ENCODE data around the gene DRAM1. TPM values are rescaled to one million over a fixed set of nuclear protein-coding genes. Genes with fewer than 3 reads are reported as not detected.
"Not testable (repeated sequence)": the region's sequence is repeated elsewhere in the genome, so short reads cannot be mapped to it uniquely, and the experiment has no call there.

The DRAM1 gene
- total RNA-seq, 4 donors from 2014 or later = 10.0 to 24.9 (median 17.8) TPM

- intact Hi-C loops (cut with DNase I) = no loop called here
- H3K9me3 ChIP-seq = no peaks in the 10 kb centered on the region
- no peak for TF ChIP-seq EP300 (IDR thresholded peaks at IDR 0.05)
- no peak for TF ChIP-seq POLR2AphosphoS5 (IDR thresholded peaks at IDR 0.05)
- peaks cover 0 to 14% (median 10%) of the 10 kb centered on the region in 4 donors for H3K4me1 ChIP-seq
- no peak for DNase-seq (ENCODE audit: extremely low spot score)
- H3K27ac ChIP-seq (replicated peaks in 1 of 4) = no peak overlapping the region
- H3K4me3 ChIP-seq = no peak overlapping the region
- H3K36me3 ChIP-seq = peaks cover 0 to 20% (median 2%) of the 10 kb centered on the region in 4 donors
- H3K27me3 ChIP-seq = no peaks in the 10 kb centered on the region
- 70% methylated on average over 5 of the region's 5 CpGs for WGBS
These were observed 38.5 kb downstream of the DRAM1 start for GRCh38 chr12:101915841-101916240.

DNA sequence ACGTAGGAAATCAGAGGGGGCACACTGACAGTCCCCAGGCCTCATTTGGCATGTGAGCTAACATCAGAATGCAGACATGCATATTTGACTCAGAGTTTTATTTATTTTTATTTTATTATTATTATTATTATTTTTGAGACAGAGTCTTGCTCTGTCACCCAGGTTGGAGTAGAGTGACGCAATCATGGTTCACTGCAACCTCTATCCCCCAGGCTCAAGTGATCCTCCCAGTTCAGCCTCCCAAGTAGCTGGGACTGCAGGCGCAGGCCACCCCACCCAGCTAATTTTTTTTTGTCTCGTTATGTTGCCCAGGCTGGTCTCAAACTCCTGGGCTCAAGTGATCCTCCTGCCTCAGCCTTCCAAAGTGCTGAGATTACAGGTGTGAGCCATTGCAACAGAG is 41.4 kb downstream of the DRAM1 start:
- WGBS = 93% methylated on average over 4 of the region's 4 CpGs
- H3K27ac ChIP-seq (replicated peaks in 1 of 4); intact Hi-C loops (cut with DNase I); H3K4me3 ChIP-seq; DNase-seq (ENCODE audit: extremely low spot score); H3K27me3 ChIP-seq; H3K9me3 ChIP-seq: not testable (repeated sequence)
- Histone ChIP-seq H3K36me3 (peaks cover 0 to 43% (median 0%) of the 10 kb centered on the region in 4 donors), H3K4me1 (peaks cover 0 to 14% (median 10%) of the 10 kb centered on the region in 4 donors)

- Histone ChIP-seq H3K36me3 (peaks cover 0 to 38% (median 0%) of the 10 kb centered on the region in 4 donors), H3K9me3 (no peaks in the 10 kb centered on the region), H3K27ac (replicated peaks in 1 of 4) (no peak overlapping the region), H3K4me3 (no peak overlapping the region), H3K27me3 (no peaks in the 10 kb centered on the region), H3K4me1 (peaks cover 0 to 14% (median 10%) of the 10 kb centered on the region in 4 donors)
- no peak for TF ChIP-seq CTCF (IDR thresholded peaks at IDR 0.05)
- TF ChIP-seq POLR2A (IDR thresholded peaks at IDR 0.05; ENCODE audit: low read depth) = no peak
- no peak for TF ChIP-seq EP300 (IDR thresholded peaks at IDR 0.05)
- TF ChIP-seq POLR2AphosphoS5 (IDR thresholded peaks at IDR 0.05) = no peak
- intact Hi-C loops (cut with DNase I) = no loop called here
- no peak for DNase-seq (ENCODE audit: extremely low spot score)
- 89% methylated on average over 3 of the region's 3 CpGs for WGBS
These were observed 42.1 kb downstream of the DRAM1 start for GRCh38 chr12:101919447-101919846.

DNA sequence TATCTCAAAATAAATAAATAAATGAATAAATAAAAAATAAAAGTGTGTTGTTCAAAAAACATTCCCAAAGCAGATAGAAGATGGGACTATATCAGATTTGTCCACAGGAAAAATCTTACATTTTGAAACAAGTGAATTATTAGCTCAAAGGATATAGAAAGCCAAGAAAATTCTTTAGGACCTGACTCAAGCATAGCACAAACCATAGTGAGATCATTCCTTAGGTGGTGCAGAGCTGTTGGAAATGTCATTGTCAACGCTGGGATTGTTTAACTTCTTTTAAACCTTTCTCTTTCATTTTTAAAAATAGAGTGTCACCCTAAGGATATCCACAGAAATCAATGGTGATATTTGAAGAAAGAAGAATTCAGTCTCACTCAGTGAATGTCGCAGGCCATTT is 43.5 kb downstream of the DRAM1 start:
- Histone ChIP-seq H3K36me3 (peaks cover 0 to 35% (median 0%) of the 10 kb centered on the region in 4 donors), H3K27me3 (no peaks in the 10 kb centered on the region), H3K4me3 (no peak overlapping the region), H3K9me3 (no peaks in the 10 kb centered on the region), H3K27ac (replicated peaks in 1 of 4) (no peak overlapping the region), H3K4me1 (peaks cover 3 to 14% (median 10%) of the 10 kb centered on the region in 4 donors)
- intact Hi-C loops (cut with DNase I) = no loop called here
- DNase-seq (ENCODE audit: extremely low spot score) = no peak
- TF ChIP-seq EP300 (IDR thresholded peaks at IDR 0.05) = no peak
- no peak for TF ChIP-seq CTCF (IDR thresholded peaks at IDR 0.05)
- TF ChIP-seq POLR2AphosphoS5 (IDR thresholded peaks at IDR 0.05) = no peak
- no peak for TF ChIP-seq POLR2A (IDR thresholded peaks at IDR 0.05; ENCODE audit: low read depth)
- 87% methylated on average over 2 of the region's 2 CpGs for WGBS

GRCh38 chr12:101923045-101923718 is 45.8 kb downstream of the DRAM1 start:
- no peak for TF ChIP-seq POLR2AphosphoS5 (IDR thresholded peaks at IDR 0.05)
- no peak for TF ChIP-seq EP300 (IDR thresholded peaks at IDR 0.05)
- no peak for TF ChIP-seq POLR2A (IDR thresholded peaks at IDR 0.05; ENCODE audit: low read depth)
- no peak for TF ChIP-seq CTCF (IDR thresholded peaks at IDR 0.05)
- no peak overlapping the region for H3K4me3 ChIP-seq
- H3K27me3 ChIP-seq = no peaks in the 10 kb centered on the region
- peaks cover 0 to 35% (median 0%) of the 10 kb centered on the region in 4 donors for H3K36me3 ChIP-seq
- intact Hi-C loops (cut with DNase I) = no loop called here
- no peaks in the 10 kb centered on the region for H3K9me3 ChIP-seq
- 90% methylated on average over 8 of the region's 8 CpGs for WGBS
- H3K4me1 ChIP-seq = peaks cover 0 to 3% (median under 1%) of the 10 kb centered on the region in 4 donors
- no peak overlapping the region for H3K27ac ChIP-seq (replicated peaks in 1 of 4)
- no peak for DNase-seq (ENCODE audit: extremely low spot score)
